Measurements from ENCODE around the gene ARF1.

ARF1 gene

GRCh38 chr1:228085287-228085951, 2.9 kb downstream of the ARF1 start:
- Histone ChIP-seq H3K4me2 (peak overlapping the region; percentile 99), H4K20me1 (ENCODE audit: insufficient read depth) (peaks cover 70% of the 10 kb centered on the region), H3K4me1 (ENCODE audit: low read depth, poor library complexity, severe bottlenecking) (peaks cover 73% of the 10 kb centered on the region), H3K4me3 (IDR thresholded peaks at IDR 0.05; ENCODE audit: insufficient read depth, low read depth, low read length) (peak overlapping the region; percentile 16), H3K27me3 (ENCODE audit: insufficient read depth, low read depth) (no peaks in the 10 kb centered on the region), H3K9ac (peak overlapping the region; percentile 99; the same call in 1 of the 2 replicates), H3K79me2 (ENCODE audit: insufficient read depth, low read depth) (peaks cover 100% of the 10 kb centered on the region), H3K27ac (peak overlapping the region; percentile 92; the same call in 1 of the 2 replicates), H3K36me3 (ENCODE audit: insufficient read depth) (peaks cover 7% of the 10 kb centered on the region; the same call in 1 of the 2 replicates), H2AFZ (ENCODE audit: low read depth) (no peak overlapping the region)
- no peak for TF ChIP-seq CTCF (conservative IDR thresholded peaks at IDR 0.05; ENCODE audit: low read depth, low read length)

GRCh38 chr1:228087771-228088251, 5.3 kb downstream of the ARF1 start:
- Histone ChIP-seq H3K79me2 (ENCODE audit: insufficient read depth, low read depth) (peaks cover 100% of the 10 kb centered on the region), H4K20me1 (ENCODE audit: insufficient read depth) (peaks cover 94% of the 10 kb centered on the region), H2AFZ (ENCODE audit: low read depth) (no peak overlapping the region), H3K27ac (peak overlapping the region; percentile 64; the same call in 1 of the 2 replicates), H3K4me3 (IDR thresholded peaks at IDR 0.05; ENCODE audit: insufficient read depth, low read depth, low read length) (no peak overlapping the region), H3K4me1 (ENCODE audit: low read depth, poor library complexity, severe bottlenecking) (peaks cover 85% of the 10 kb centered on the region), H3K4me2 (peak overlapping the region; percentile 99), H3K36me3 (ENCODE audit: insufficient read depth) (peaks cover 10% of the 10 kb centered on the region; the same call in 1 of the 2 replicates), H3K9ac (no peak overlapping the region), H3K27me3 (ENCODE audit: insufficient read depth, low read depth) (no peaks in the 10 kb centered on the region)
- TF ChIP-seq CTCF (conservative IDR thresholded peaks at IDR 0.05; ENCODE audit: low read depth, low read length): no peak

GRCh38 chr1:228088586-228089498, 6.3 kb downstream of the ARF1 start:
- H3K4me1 ChIP-seq (ENCODE audit: low read depth, poor library complexity, severe bottlenecking): peaks cover 85% of the 10 kb centered on the region
- peaks cover 6% of the 10 kb centered on the region; the same call in 1 of the 2 replicates for H3K36me3 ChIP-seq (ENCODE audit: insufficient read depth)
- peaks cover 98% of the 10 kb centered on the region for H4K20me1 ChIP-seq (ENCODE audit: insufficient read depth)
- peak overlapping the region; percentile 64; the same call in 1 of the 2 replicates for H3K27ac ChIP-seq
- no peak overlapping the region for H2AFZ ChIP-seq (ENCODE audit: low read depth)
- peaks cover 100% of the 10 kb centered on the region for H3K79me2 ChIP-seq (ENCODE audit: insufficient read depth, low read depth)
- H3K4me3 ChIP-seq (IDR thresholded peaks at IDR 0.05; ENCODE audit: insufficient read depth, low read depth, low read length): peak overlapping the region; percentile 9
- H3K4me2 ChIP-seq: peak overlapping the region; percentile 99
- H3K9ac ChIP-seq: peak overlapping the region; percentile 1; the same call in 1 of the 2 replicates
- no peaks in the 10 kb centered on the region for H3K27me3 ChIP-seq (ENCODE audit: insufficient read depth, low read depth)
- no peak for TF ChIP-seq CTCF (conservative IDR thresholded peaks at IDR 0.05; ENCODE audit: low read depth, low read length)

- peak overlapping the region; percentile 20; the same call in 1 of the 2 replicates for H3K9ac ChIP-seq
- peak overlapping the region; percentile 99 for H3K4me2 ChIP-seq
- peaks cover 100% of the 10 kb centered on the region for H3K79me2 ChIP-seq (ENCODE audit: insufficient read depth, low read depth)
- peaks cover 77% of the 10 kb centered on the region for H3K4me1 ChIP-seq (ENCODE audit: low read depth, poor library complexity, severe bottlenecking)
- peaks cover 98% of the 10 kb centered on the region for H4K20me1 ChIP-seq (ENCODE audit: insufficient read depth)
- no peak overlapping the region for H2AFZ ChIP-seq (ENCODE audit: low read depth)
- peak overlapping the region; percentile 9 for H3K4me3 ChIP-seq (IDR thresholded peaks at IDR 0.05; ENCODE audit: insufficient read depth, low read depth, low read length)
- no peaks in the 10 kb centered on the region for H3K27me3 ChIP-seq (ENCODE audit: insufficient read depth, low read depth)
- H3K36me3 ChIP-seq (ENCODE audit: insufficient read depth): peaks cover 3% of the 10 kb centered on the region; the same call in 1 of the 2 replicates
- no peak for TF ChIP-seq CTCF (conservative IDR thresholded peaks at IDR 0.05; ENCODE audit: low read depth, low read length)
- peak overlapping the region; percentile 64 for H3K27ac ChIP-seq
Observed at GRCh38 chr1:228089519-228090380, 7.2 kb downstream of the ARF1 start.
